ENCODE measurements around the gene GRIA2. TPM values are rescaled to one million over a fixed set of nuclear protein-coding genes. Genes with fewer than 3 reads are reported as not detected.

The GRIA2 gene
- total RNA-seq, 2 donors from 2014 or later, result not detected

- TF ChIP-seq, protein P1, sequence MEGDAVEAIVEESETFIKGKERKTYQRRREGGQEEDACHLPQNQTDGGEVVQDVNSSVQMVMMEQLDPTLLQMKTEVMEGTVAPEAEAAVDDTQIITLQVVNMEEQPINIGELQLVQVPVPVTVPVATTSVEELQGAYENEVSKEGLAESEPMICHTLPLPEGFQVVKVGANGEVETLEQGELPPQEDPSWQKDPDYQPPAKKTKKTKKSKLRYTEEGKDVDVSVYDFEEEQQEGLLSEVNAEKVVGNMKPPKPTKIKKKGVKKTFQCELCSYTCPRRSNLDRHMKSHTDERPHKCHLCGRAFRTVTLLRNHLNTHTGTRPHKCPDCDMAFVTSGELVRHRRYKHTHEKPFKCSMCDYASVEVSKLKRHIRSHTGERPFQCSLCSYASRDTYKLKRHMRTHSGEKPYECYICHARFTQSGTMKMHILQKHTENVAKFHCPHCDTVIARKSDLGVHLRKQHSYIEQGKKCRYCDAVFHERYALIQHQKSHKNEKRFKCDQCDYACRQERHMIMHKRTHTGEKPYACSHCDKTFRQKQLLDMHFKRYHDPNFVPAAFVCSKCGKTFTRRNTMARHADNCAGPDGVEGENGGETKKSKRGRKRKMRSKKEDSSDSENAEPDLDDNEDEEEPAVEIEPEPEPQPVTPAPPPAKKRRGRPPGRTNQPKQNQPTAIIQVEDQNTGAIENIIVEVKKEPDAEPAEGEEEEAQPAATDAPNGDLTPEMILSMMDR (IDR thresholded peaks at IDR 0.05), result no peak
- Histone ChIP-seq H3K4me3 (no peak overlapping the region), H3K9me3 (no peaks in the 10 kb centered on the region), H3K27me3 (no peaks in the 10 kb centered on the region), H3K27ac (no peak overlapping the region), H3K36me3 (no peaks in the 10 kb centered on the region), H3K4me1 (no peaks in the 10 kb centered on the region)
- DNase-seq (ENCODE audit: low spot score), result no peak
These were observed 80.2 kb downstream of the GRIA2 start for GRCh38 chr4:157300701-157301100.

GRCh38 chr4:157303471-157303960 lies 83.0 kb downstream of the GRIA2 start:
- DNase-seq (ENCODE audit: low spot score), result no peak
- H3K36me3 ChIP-seq, result no peaks in the 10 kb centered on the region
- H3K27me3 ChIP-seq, result no peaks in the 10 kb centered on the region
- no peaks in the 10 kb centered on the region for H3K9me3 ChIP-seq
- TF ChIP-seq, protein P1 (IDR thresholded peaks at IDR 0.05), result no peak
- H3K4me3 ChIP-seq, result no peak overlapping the region
- H3K4me1 ChIP-seq, result no peaks in the 10 kb centered on the region
- H3K27ac ChIP-seq, result no peak overlapping the region

DNA sequence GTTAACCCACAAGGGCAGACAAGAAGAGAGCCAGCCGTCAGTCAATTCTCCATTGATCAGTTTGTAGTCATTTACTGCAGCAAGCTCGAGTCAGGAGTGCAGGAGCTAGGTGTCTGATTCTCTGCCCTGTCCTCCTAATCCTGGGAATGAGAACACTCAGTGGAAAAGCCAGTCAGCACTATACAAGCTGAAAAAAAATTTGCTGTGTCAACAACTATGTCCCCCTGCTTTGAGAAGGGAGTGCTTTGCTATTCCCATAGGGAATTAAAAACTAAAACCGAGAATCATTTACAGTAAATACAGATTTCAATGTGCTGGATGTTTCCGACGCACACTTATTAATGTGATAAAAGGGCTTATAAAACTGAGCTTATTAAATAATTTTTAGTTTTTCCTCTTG lies 84.2 kb downstream of the GRIA2 start:
- Histone ChIP-seq H3K27ac (no peak overlapping the region), H3K4me3 (no peak overlapping the region), H3K9me3 (no peaks in the 10 kb centered on the region), H3K4me1 (no peaks in the 10 kb centered on the region), H3K27me3 (no peaks in the 10 kb centered on the region), H3K36me3 (no peaks in the 10 kb centered on the region)
- DNase-seq (ENCODE audit: low spot score), result no peak
- TF ChIP-seq, protein P1 (IDR thresholded peaks at IDR 0.05), result no peak

- Histone ChIP-seq H3K27ac (no peak overlapping the region), H3K9me3 (no peaks in the 10 kb centered on the region), H3K4me1 (no peaks in the 10 kb centered on the region), H3K27me3 (no peaks in the 10 kb centered on the region), H3K36me3 (no peaks in the 10 kb centered on the region), H3K4me3 (no peak overlapping the region)
- TF ChIP-seq, protein P1 (IDR thresholded peaks at IDR 0.05), result no peak
- no peak for DNase-seq (ENCODE audit: low spot score)
These were observed 92.2 kb downstream of the GRIA2 start for GRCh38 chr4:157312702-157313101.

DNA sequence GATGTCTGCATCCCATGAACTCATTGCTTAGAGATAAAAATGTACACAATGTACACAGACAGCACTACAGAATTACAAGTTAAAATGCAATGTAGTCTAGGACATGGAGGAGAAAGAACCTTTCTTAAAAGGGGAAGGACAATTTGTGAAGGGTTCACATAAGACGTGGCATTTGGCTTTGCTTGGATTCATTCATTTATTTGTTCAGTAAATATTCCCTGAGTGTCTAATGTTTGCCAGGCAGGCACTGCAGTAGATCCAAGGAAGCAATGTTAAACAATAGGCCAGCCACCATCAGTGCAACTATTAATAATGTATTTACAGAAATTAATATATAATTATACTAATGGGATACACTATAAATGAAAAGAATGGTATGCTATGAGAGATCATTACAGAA lies 94.4 kb downstream of the GRIA2 start:
- Histone ChIP-seq H3K36me3 (no peaks in the 10 kb centered on the region), H3K4me1 (no peaks in the 10 kb centered on the region), H3K27ac (no peak overlapping the region), H3K4me3 (no peak overlapping the region), H3K9me3 (no peaks in the 10 kb centered on the region), H3K27me3 (no peaks in the 10 kb centered on the region)
- no peak for DNase-seq (ENCODE audit: low spot score)
- TF ChIP-seq, protein P1 (IDR thresholded peaks at IDR 0.05), result no peak

DNA sequence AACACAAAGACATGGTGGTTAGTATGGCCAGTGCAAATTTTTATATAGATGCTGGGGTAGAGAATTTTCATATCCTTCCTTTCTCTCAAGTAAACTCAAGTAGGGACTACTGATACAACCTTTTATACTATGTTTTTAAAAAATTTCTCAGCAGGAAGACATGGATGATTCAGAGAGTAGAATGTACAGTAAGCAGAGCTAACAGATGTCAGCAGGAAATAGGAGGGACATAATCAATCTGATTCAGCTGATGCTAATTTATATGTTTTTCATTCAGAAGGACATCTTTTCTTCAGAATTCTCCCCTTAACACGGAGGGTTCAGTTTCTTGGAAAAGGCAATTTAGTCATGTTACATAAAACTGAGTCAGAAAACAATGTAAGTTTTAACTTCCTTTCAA lies 95.4 kb downstream of the GRIA2 start:
- TF ChIP-seq, protein P1 (IDR thresholded peaks at IDR 0.05), result no peak
- Histone ChIP-seq H3K36me3 (no peaks in the 10 kb centered on the region), H3K27ac (no peak overlapping the region), H3K9me3 (no peaks in the 10 kb centered on the region), H3K4me3 (no peak overlapping the region), H3K4me1 (no peaks in the 10 kb centered on the region), H3K27me3 (no peaks in the 10 kb centered on the region)
- no peak for DNase-seq (ENCODE audit: low spot score)

Data from right atrium auricular region (tissue), 2 donors.